ENCODE data around the gene KIR2DL1.
"Not testable (repeated sequence)": the region's sequence is repeated elsewhere in the genome, so short reads cannot be mapped to it uniquely, and the experiment has no call there.

GRCh38 chr19:54825326-54825725, 55.7 kb downstream of the KIR2DL1 start:
- not testable (repeated sequence) for TF ChIP-seq CTCF, EZH2, EZH2phosphoT487 (IDR thresholded peaks at IDR 0.05)
